Smooth muscle cell (in vitro differentiated cells): ENCODE results near the gene ROPN1L. TPM values are rescaled to one million over a fixed set of nuclear protein-coding genes. Genes with fewer than 3 reads are reported as not detected.

Experiments
- DNase-seq: peaks from one replicate; lab custom pipeline; 2025; ENCODE audit not compliant: unreplicated experiment; lab: John Stamatoyannopoulos, UW
- H2AFZ ChIP-seq: fragments of 200-600 bp; sonication (generic); 2 replicates; pipeline ENCODE4 v1.6.0; 2016; ENCODE audit warnings: antibody characterized with exemption, low read depth, mild to moderate bottlenecking
- H3F3A ChIP-seq: fragments of 200-600 bp; sonication (generic); 2 replicates; pipeline ENCODE4 v1.6.0; 2017; ENCODE audit warnings: antibody characterized with exemption, low read depth
- H3K27ac ChIP-seq: fragments of 200-600 bp; sonication (generic); 2 replicates; pipeline ENCODE4 v1.5.1; 2016; ENCODE audit warnings: low read depth, mild to moderate bottlenecking
- H3K27me3 ChIP-seq: fragments of 200-600 bp; sonication (generic); 2 replicates; pipeline ENCODE4 v1.6.1; 2016; ENCODE audit warnings: low read depth, mild to moderate bottlenecking
- H3K36me3 ChIP-seq: fragments of 200-600 bp; sonication (generic); 2 replicates; pipeline ENCODE4 v1.5.1; 2016; ENCODE audit warnings: low read depth
- H3K4me1 ChIP-seq: fragments of 200-600 bp; sonication (generic); 2 replicates; pipeline ENCODE4 v1.5.1; 2016; ENCODE audit warnings: low read depth
- H3K4me2 ChIP-seq: fragments of 200-600 bp; sonication (generic); 2 replicates; pipeline ENCODE4 v1.6.0; 2016; ENCODE audit warnings: mild to moderate bottlenecking
- H3K4me3 ChIP-seq: fragments of 200-600 bp; sonication (generic); 2 replicates; pipeline ENCODE4 v1.5.1; 2016; ENCODE audit warnings: mild to moderate bottlenecking
- H3K79me2 ChIP-seq: fragments of 200-600 bp; sonication (generic); 2 replicates; pipeline ENCODE4 v1.6.0; 2016; ENCODE audit warnings: low read depth, mild to moderate bottlenecking
- H3K9ac ChIP-seq: fragments of 200-600 bp; sonication (generic); 2 replicates; pipeline ENCODE4 v1.6.0; 2016; ENCODE audit warnings: low read depth
- H3K9me3 ChIP-seq: fragments of 200-600 bp; sonication (generic); replicated peaks from 2 replicates; pipeline ENCODE4 v1.5.1; 2016; ENCODE audit warnings: low read depth
- H4K20me1 ChIP-seq: fragments of 200-600 bp; sonication (generic); 2 replicates; pipeline ENCODE4 v1.6.0; 2016; ENCODE audit warnings: low read depth
- WGBS: methylation state at CpG from one replicate; pipeline ENCODE4 v1.1.7; 2016; ENCODE audit warnings: low lambda C conversion rate; 5-methylcytosine and 5-hydroxymethylcytosine counted together
- polyA plus RNA-seq: library from polyadenylated mRNA; unstranded; fragments of >200 nt; fragmentation: Nextera tagmentation; extraction: Ambion mirVana; gene quantifications from 2 replicates; pipeline ENCODE4 v1.2.1, GENCODE V29; 2016
- total RNA-seq: library from RNA; depleted of rRNA; stranded (reverse); fragments of >200 nt; gene quantifications from 2 replicates; pipeline ENCODE4 v1.2.3, GENCODE V29; 2014
- TF ChIP-seq, protein P1 (sequence below): fragments of 200-600 bp; sonication (generic); IDR thresholded peaks from 2 replicates; pipeline ENCODE4 v1.5.1; 2017; ENCODE audit warnings: borderline replicate concordance, mild to moderate bottlenecking, antibody characterized with exemption; ENCODE audit not compliant: insufficient read depth, poor library complexity, severe bottlenecking

Gene ROPN1L
- total and polyA plus RNA-seq, 2 experiments from 2014 or later: 3.0 TPM; not detected in 1

DNA sequence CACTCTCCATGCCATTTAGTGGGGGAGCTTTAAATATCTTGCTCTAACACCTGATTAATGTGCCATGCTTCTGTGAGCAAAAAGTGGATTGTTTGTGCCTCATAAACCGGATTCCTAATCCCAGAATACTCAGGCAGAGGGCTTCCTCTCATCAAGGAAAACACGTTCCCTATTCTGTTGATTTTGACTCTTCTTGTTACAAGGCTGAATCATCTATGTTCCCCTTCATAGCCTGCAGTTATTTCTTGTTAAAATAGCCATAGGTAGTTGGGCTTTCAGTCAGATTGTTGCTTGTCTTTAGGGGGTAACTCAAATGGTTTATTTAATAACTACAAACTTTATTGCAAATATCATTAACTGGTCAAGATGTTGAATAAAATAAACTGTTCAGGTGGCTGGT lies 26.6 kb downstream of the ROPN1L start:
- H4K20me1 ChIP-seq: no peaks in the 10 kb centered on the region
- whole genome bisulfite sequencing: 43% methylated on average over 2 of the region's 2 CpGs
- H3K36me3 ChIP-seq: no peaks in the 10 kb centered on the region
- no peak overlapping the region for H3K27ac ChIP-seq
- H3K4me3 ChIP-seq: no peak overlapping the region
- H3K9me3 ChIP-seq: no peaks in the 10 kb centered on the region
- H3K4me2 ChIP-seq: no peak overlapping the region
- TF ChIP-seq, protein P1, sequence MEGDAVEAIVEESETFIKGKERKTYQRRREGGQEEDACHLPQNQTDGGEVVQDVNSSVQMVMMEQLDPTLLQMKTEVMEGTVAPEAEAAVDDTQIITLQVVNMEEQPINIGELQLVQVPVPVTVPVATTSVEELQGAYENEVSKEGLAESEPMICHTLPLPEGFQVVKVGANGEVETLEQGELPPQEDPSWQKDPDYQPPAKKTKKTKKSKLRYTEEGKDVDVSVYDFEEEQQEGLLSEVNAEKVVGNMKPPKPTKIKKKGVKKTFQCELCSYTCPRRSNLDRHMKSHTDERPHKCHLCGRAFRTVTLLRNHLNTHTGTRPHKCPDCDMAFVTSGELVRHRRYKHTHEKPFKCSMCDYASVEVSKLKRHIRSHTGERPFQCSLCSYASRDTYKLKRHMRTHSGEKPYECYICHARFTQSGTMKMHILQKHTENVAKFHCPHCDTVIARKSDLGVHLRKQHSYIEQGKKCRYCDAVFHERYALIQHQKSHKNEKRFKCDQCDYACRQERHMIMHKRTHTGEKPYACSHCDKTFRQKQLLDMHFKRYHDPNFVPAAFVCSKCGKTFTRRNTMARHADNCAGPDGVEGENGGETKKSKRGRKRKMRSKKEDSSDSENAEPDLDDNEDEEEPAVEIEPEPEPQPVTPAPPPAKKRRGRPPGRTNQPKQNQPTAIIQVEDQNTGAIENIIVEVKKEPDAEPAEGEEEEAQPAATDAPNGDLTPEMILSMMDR: no peak
- peaks cover 8% of the 10 kb centered on the region for H3K4me1 ChIP-seq
- DNase-seq: no peak
- no peak overlapping the region for H3K9ac ChIP-seq
- no peaks in the 10 kb centered on the region for H3K79me2 ChIP-seq
- H3K27me3 ChIP-seq: no peaks in the 10 kb centered on the region
- no peak overlapping the region for H2AFZ ChIP-seq
- H3F3A ChIP-seq: no peaks in the 10 kb centered on the region

GRCh38 chr5:10469253-10470050 lies 27.8 kb downstream of the ROPN1L start:
- Histone ChIP-seq H3K4me1 (peaks cover 8% of the 10 kb centered on the region), H3K36me3 (no peaks in the 10 kb centered on the region), H2AFZ (no peak overlapping the region), H3K27ac (no peak overlapping the region), H3K79me2 (no peaks in the 10 kb centered on the region), H3K9me3 (no peaks in the 10 kb centered on the region), H3F3A (no peaks in the 10 kb centered on the region), H3K27me3 (no peaks in the 10 kb centered on the region), H3K9ac (no peak overlapping the region), H4K20me1 (no peaks in the 10 kb centered on the region), H3K4me2 (no peak overlapping the region), H3K4me3 (no peak overlapping the region)
- TF ChIP-seq, protein P1: no peak
- WGBS: 84% methylated on average over 8 of the region's 8 CpGs
- DNase-seq: no peak

DNA sequence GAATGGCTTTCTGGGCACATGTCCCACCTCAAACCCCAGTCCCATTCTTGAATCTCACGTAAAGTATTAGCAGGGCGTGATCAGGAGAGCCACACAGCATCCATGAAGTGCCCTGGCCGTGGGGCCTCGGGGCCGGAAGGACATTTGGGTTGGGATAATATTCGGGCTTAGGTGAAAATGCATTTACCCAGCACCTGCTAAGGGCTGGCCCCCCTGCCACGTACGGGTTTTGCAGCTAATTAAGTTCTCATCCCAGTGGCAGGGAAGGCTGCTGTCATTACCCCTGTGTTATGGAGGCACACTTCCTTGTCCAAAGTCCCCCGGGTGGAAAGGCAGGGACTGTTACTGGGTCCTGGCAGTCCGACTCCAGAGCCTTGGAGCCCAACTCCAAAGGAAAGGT lies 29.0 kb downstream of the ROPN1L start:
- Histone ChIP-seq H3K9me3 (no peaks in the 10 kb centered on the region), H3F3A (no peaks in the 10 kb centered on the region), H3K9ac (no peak overlapping the region), H3K79me2 (no peaks in the 10 kb centered on the region), H3K36me3 (no peaks in the 10 kb centered on the region), H2AFZ (no peak overlapping the region), H3K27me3 (no peaks in the 10 kb centered on the region), H4K20me1 (no peaks in the 10 kb centered on the region), H3K4me2 (no peak overlapping the region), H3K27ac (no peak overlapping the region), H3K4me3 (no peak overlapping the region), H3K4me1 (peaks cover 8% of the 10 kb centered on the region)
- TF ChIP-seq, protein P1: no peak
- 97% methylated on average over 10 of the region's 10 CpGs for WGBS
- DNase-seq: no peak

DNA sequence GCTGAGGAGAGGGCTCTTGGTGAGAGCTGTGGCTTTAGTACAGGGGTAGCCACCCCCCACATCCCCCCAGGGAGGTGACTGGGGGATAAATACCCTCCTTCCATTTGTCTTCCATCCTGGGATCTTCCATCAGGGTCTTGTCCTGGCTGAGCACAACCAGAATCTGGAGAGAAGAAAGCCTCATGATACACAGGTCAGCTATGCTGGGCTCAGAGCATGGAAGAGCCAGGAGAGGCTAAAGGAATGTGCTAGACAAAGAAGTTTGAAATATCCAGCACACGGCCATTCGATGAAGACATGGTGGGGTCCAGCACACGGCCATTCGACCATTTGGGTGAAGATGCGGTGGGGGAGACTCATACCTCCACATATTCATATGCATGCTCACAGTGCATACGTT lies 30.0 kb downstream of the ROPN1L start:
- no peaks in the 10 kb centered on the region for H3K36me3 ChIP-seq
- H3K9me3 ChIP-seq: no peaks in the 10 kb centered on the region
- H3K9ac ChIP-seq: no peak overlapping the region
- no peak overlapping the region for H3K4me3 ChIP-seq
- peaks cover 8% of the 10 kb centered on the region for H3K4me1 ChIP-seq
- no peak overlapping the region for H3K27ac ChIP-seq
- H3F3A ChIP-seq: no peaks in the 10 kb centered on the region
- 91% methylated on average over 6 of the region's 6 CpGs for WGBS
- H2AFZ ChIP-seq: no peak overlapping the region
- H4K20me1 ChIP-seq: no peaks in the 10 kb centered on the region
- TF ChIP-seq, protein P1: no peak
- no peaks in the 10 kb centered on the region for H3K27me3 ChIP-seq
- H3K4me2 ChIP-seq: no peak overlapping the region
- no peak for DNase-seq
- no peaks in the 10 kb centered on the region for H3K79me2 ChIP-seq
